GM18951 (cell line): Measurements from ENCODE around the gene CRYBA1.

Experiments
- POLR2A ChIP-seq: IDR thresholded peaks from 4 replicates; pipeline ENCODE4 v1.6.1; 2011; ENCODE audit warnings: mild to moderate bottlenecking; ENCODE audit not compliant: insufficient read length, insufficient read depth; ENCODE audit errors: extremely low read depth
- in situ Hi-C: fragments of 300-500 bp; cut with MboI; formaldehyde crosslinking; loops from one replicate; pipeline ENCODE4 v1.12.0; 2022; ENCODE audit warnings: low sequenced_read_pairs, mixed read lengths, inconsistent platforms; ENCODE audit not compliant: unreplicated experiment

CRYBA1 gene

DNA sequence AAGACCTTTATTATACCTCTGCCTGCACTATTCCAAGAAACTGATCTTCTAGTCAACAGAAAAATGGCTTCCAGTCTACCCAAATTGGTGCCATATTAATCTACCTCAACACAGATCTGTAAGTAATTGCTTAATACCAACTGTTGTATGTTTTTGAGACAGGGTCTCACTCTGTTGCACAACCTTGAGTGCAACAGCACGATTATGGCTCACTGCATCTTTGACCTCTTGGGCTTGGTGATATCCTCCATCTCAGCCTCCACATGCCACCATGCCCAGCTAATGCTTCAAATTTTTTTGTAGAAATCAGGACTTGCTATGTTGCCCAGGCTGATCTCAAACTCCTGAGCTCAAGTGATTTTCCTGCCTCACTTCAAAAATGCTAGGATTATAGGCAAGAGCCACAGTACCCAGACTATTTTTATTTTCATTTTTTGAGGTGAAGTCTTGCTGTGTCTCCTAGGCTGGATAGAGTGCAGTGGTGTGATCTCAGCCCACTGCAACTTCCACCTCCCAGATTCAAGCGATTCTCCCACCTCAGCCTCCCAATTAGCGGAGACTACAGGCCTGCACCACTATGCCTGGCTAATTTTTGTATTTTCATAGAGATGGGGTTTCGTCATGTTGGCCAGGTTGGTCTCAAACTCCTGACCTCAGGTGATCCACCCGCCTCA is 32.9 kb downstream of the CRYBA1 start:
- in situ Hi-C loops = no loop called here
- TF ChIP-seq POLR2A = no peak

GRCh38 chr17:29283496-29283895 is 36.8 kb downstream of the CRYBA1 start:
- in situ Hi-C loops = no loop called here
- TF ChIP-seq POLR2A = no peak

- no peak for TF ChIP-seq POLR2A
These were observed 37.3 kb downstream of the CRYBA1 start for GRCh38 chr17:29283961-29284360.

GRCh38 chr17:29289852-29290251 is 43.2 kb downstream of the CRYBA1 start:
- TF ChIP-seq POLR2A = no peak
- in situ Hi-C loops = no loop called here

More at GRCh38 chr17:29283961-29284360, 37.3 kb downstream of the CRYBA1 start:
- in situ Hi-C loops = no loop called here

GRCh38 chr17:29291163-29291752 is 44.6 kb downstream of the CRYBA1 start:
- TF ChIP-seq POLR2A = no peak
- in situ Hi-C loops = no loop called here

DNA sequence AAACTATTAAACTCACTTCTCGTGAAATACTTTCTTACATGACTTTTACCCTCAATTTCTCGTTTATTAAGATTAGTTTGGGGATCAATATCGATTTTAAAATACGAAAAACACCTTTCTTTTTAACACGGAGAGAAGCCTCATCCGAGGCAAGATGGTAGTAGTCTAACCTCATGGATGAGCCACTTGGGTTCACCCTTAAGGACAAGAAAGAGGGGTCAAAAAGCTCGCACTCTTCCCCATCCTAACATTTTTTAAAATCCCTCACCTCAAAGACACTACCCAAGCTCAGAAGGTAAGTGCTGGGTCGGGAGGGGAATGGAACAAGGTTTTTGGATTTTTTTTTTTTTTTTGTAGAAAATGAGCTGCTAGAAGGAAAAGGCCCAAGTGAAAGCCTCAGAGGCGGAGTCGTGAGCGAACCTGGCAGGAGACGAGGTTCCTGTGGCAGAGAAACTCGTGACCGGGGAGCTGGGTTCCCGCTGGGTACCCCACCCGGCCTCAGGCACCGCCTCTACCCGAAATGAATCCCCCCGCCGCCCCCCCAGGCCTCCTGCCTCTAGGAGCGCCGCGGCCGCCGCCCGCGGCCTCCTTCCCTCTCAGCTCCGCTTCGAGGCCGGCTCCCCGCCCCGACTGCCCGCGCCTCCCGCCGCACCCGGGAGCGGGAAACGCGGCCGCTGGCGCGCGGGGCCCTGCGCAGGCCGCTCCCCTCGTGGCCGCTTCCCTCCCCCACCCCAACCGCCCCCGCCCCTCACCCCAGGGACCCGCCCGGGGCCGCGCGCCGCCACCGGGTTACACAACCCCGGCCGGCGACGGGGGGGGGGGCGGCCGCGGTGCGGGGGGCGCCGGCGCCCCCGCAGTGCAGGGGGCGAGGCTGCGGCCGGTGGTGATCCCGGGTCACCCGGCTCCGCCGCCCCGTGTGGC is 45.7 kb downstream of the CRYBA1 start:
- no peak for TF ChIP-seq POLR2A
- in situ Hi-C loops = no loop called here

DNA sequence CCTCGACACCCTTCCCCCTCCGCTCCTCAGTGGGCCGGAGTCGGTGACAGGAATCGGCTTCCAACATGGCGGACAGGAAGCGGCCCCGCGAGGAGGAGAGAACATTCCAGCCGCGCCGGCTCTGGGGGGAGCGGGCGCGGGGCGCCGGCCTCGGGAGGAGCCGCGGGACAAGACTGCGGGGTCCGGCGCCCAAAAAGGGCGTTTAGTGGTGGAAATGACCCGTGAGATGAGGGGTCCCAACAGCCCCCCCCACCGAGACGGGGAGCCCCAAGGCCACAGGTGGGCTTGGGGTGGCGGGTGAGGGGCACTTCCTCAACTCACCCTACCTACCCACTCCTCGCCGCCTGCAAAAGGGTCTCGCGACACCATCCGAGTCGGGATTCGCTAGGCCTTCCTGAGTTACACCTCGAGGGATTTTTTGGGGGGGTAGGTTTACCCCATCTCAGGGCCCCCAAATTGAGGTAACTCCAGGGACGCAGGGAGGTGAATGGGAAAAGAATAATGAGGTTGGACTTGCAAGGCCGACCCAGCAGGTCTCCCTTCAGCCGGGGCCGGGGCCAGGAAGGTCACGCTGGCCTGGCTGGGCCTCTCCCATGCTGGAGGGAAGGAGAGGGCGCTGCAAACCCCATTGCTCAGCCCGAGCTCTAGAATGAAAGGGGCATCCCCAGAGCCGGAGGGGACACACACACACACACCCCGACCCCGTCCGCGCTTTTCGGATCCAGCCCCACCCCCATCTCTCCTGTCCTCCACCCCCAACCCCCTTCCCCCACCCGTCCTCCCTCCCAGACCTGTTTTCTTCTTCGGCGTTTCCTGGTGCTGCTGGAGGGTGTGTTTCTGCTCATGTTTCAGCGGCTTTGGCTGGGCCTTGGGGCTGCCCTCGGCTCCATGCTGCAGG is 46.6 kb downstream of the CRYBA1 start:
- in situ Hi-C loops = no loop called here
- peak; percentile 42 for TF ChIP-seq POLR2A

DNA sequence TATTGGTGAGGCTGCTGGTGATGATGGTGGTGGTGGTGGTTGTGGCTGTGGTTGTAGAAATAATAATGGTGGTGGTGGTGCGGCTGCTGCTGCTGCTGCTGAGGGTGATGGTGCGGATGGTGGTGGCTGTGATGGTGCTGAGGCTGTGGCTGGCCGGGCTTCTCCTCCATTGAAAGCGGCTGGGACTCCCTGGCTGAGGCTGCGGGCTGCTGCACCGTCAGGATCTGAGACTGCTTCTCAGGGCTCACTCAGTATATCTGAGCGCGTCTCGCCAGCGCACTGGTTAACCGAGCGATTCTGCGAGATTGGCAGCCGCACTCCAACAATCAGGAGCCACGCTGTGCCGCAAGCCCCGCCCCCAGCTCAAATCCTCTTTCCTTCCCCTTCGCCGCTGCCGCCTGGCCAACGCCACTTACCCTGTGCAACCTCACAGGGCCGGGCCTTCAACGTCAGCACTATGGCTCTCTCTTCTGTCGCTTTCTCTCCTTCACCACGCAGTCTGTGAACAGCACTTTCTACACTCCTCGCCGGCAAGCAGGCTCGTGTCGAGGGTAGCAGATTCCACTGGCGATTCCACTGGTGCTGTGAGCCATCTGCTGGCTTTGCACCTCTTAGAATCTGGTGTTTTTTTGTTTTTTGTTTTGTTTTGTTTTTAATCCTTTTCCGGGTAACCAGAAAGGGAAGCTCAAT is 47.4 kb downstream of the CRYBA1 start, which contains the start of gene NUFIP2:
TSS of gene NUFIP2 (minus strand) at position 259 of the 690 bp plus-strand sequence. CDS start at position 170, 89 bp downstream.
- in situ Hi-C loops = no loop called here
- TF ChIP-seq POLR2A = peak; percentile 100

DNA sequence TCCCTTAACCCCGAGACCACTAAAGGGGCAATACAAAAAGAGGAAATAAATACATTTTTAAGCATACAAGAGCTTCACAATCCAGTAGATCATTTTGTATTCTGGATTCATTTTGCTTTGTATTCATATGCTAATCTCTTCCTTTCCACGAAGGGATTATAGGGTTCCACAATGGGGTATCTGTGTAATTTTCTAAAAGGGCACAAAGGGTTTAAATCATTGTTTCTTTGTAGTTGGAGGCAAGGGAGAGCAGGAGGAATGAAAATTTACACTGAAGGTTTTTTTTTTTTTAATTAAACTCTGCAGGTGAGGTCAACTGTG is 47.9 kb downstream of the CRYBA1 start:
- TF ChIP-seq POLR2A = no peak
- in situ Hi-C loops = no loop called here

- no peak for TF ChIP-seq POLR2A
- in situ Hi-C loops = no loop called here
These were observed 48.8 kb downstream of the CRYBA1 start for GRCh38 chr17:29295420-29295819.

DNA sequence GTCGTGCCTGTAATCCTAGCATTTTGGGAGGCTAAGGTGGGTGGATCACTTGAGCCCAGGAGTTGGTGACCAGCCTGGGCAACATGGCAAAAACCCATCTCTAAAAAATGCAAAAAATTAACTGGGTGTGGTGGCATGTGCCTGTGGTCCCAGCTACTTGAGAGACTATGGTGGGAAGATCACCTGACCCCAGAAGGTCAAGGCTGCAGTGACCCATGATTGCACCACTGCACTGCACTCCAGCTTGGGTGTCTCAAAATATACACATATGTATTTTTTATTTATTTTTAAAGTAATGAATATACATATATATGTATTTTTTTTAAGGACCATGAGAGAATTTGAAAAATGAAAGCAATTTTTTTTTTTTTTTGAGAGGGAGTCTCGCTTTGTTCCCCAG is 52.4 kb downstream of the CRYBA1 start:
- TF ChIP-seq POLR2A = no peak
- in situ Hi-C loops = no loop called here

GRCh38 chr17:29303386-29303785 is 56.7 kb downstream of the CRYBA1 start:
- in situ Hi-C loops = no loop called here
- TF ChIP-seq POLR2A = no peak
